Heart left ventricle (tissue), 13 donors: ENCODE results near the gene IRF2BPL.

Experiments
- CTCF ChIP-seq, 12 donors: fragments of 200-600 bp; sonication (generic) in 4 of 12; IDR thresholded peaks; one replicate each; pipeline versions ENCODE4 v1.5.0 to v1.8.0; 2018 to 2022; ENCODE audit warnings: antibody characterized with exemption in 12 of 12, mild to moderate bottlenecking in 5 of 12
- POLR2A ChIP-seq, 2 donors: fragments of 450-650 bp; IDR thresholded peaks; one replicate each; pipeline ENCODE4 v1.6.1; 2017; ENCODE audit warnings: antibody characterized with exemption in 2 of 2, mild to moderate bottlenecking in 2 of 2, moderate library complexity in 2 of 2
- donor health status: ischemic (EF 13 %, LVEDD 7.1; RV severe dilation, severe dysfunction).
- donor health status: DM: no; HTN: yes; CAD: no.
- donor health status: DM: no; HTN: no; CAD: no.
- donor health status: ischemic (EF 25% LVEDD 6.9; RV normal size, moderate dysfunction).
- donor health status: ischemic (EF 25% LVEDD 5.7; RV mildly dilated, moderate dysfunction).
- donor health status: ischemic (EF 35%, LVEDD 5.7; RV mildly dilated, moderate dysfunction).
- donor health status: nonischemic (EF 11% LVEDD 7.7; RV severe dilation, severe dysfunction).
- donor health status: DM: yes; HTN: yes; CAD: no.
- donor health status: PGD.
- donor health status: ischemic (EF 29% LVEDD 5.4; RV normal size, mild dysfunction).
- donor health status: nonischemic (EF 23%, LVEDD 6.1; RV moderate dilation, normal function).

GRCh38 chr14:77024171-77024691 is 4.3 kb downstream of the IRF2BPL start:
- TF ChIP-seq CTCF (IDR thresholded peaks at IDR 0.05) (no peak), POLR2A (IDR thresholded peaks at IDR 0.05) (no peak)
